Measurements from ENCODE around the gene XPO6.

The XPO6 gene

GRCh38 chr16:28061352-28062101, 150.2 kb downstream of the XPO6 start:
- DNase-seq (ENCODE audit: extremely low read depth, low read depth) = no peak
- no peak for TF ChIP-seq CTCF (IDR thresholded peaks at IDR 0.05; ENCODE audit: low read depth, low read length)

- no peak for DNase-seq (ENCODE audit: extremely low read depth, low read depth)
- TF ChIP-seq CTCF (IDR thresholded peaks at IDR 0.05; ENCODE audit: low read depth, low read length) = no peak
These were observed 151.8 kb downstream of the XPO6 start for GRCh38 chr16:28059841-28060575.

- TF ChIP-seq CTCF (IDR thresholded peaks at IDR 0.05; ENCODE audit: low read depth, low read length) = no peak
These were observed 152.8 kb downstream of the XPO6 start for GRCh38 chr16:28058839-28059589.

GRCh38 chr16:28057949-28058348, 153.8 kb downstream of the XPO6 start:
- TF ChIP-seq CTCF (IDR thresholded peaks at IDR 0.05; ENCODE audit: low read depth, low read length) = no peak
- DNase-seq (ENCODE audit: extremely low read depth, low read depth) = no peak

More at GRCh38 chr16:28058839-28059589, 152.8 kb downstream of the XPO6 start:
- DNase-seq (ENCODE audit: extremely low read depth, low read depth) = no peak

- no peak for TF ChIP-seq CTCF (IDR thresholded peaks at IDR 0.05; ENCODE audit: low read depth, low read length)
- DNase-seq (ENCODE audit: extremely low read depth, low read depth) = no peak
These were observed 158.3 kb downstream of the XPO6 start for GRCh38 chr16:28053461-28053860.

GRCh38 chr16:28052274-28053128, 159.3 kb downstream of the XPO6 start:
- no peak for TF ChIP-seq CTCF (IDR thresholded peaks at IDR 0.05; ENCODE audit: low read depth, low read length)
- DNase-seq (ENCODE audit: extremely low read depth, low read depth) = no peak
